H1 (cell line): ENCODE measurements around the gene ZCCHC9. TPM values are rescaled to one million over a fixed set of nuclear protein-coding genes. Genes with fewer than 3 reads are reported as not detected.

Source experiments
- ASH2L ChIP-seq: fragments of 200-600, 300-600 bp; sonication (generic); IDR thresholded peaks from one replicate; pipeline ENCODE4 v1.7.1; 2017; ENCODE audit warnings: low read length
- BACH1 ChIP-seq: IDR thresholded peaks from 2 replicates; pipeline ENCODE4 v1.6.1; 2012; ENCODE audit warnings: low read length, improper control_type of control experiment
- BCL11A ChIP-seq, 2 experiments: IDR thresholded peaks; one replicate each; pipeline ENCODE4 v1.6.1; 2011; ENCODE audit warnings: low read depth in 2 of 2, low read length in 2 of 2, mild to moderate bottlenecking in 2 of 2
- CHD2 ChIP-seq: IDR thresholded peaks from 2 replicates; pipeline ENCODE4 v1.6.1; 2012; ENCODE audit warnings: low read length, improper control_type of control experiment
- GABPA ChIP-seq: IDR thresholded peaks from 2 replicates; pipeline ENCODE4 v1.6.1; 2011; ENCODE audit warnings: mild to moderate bottlenecking, low read length, moderate library complexity, borderline replicate concordance; ENCODE audit not compliant: insufficient read depth
- GTF2F1 ChIP-seq: IDR thresholded peaks from 2 replicates; pipeline ENCODE4 v1.6.1; 2012; ENCODE audit warnings: low read depth, low read length, improper control_type of control experiment, borderline replicate concordance
- HDAC2 ChIP-seq, 2 experiments: fragments of 300-600 bp in 1 of 2; sonication (generic) in 1 of 2; IDR thresholded peaks; 2 replicates each; pipeline ENCODE4 v1.6.1; 2011 to 2012; ENCODE audit warnings: low read depth in 2 of 2, low read length in 2 of 2, mild to moderate bottlenecking in 2 of 2, moderate library complexity in 2 of 2, borderline replicate concordance in 1 of 2, inconsistent platforms in 1 of 2
- JUN ChIP-seq: IDR thresholded peaks from 2 replicates; pipeline ENCODE4 v1.6.1; 2011; ENCODE audit warnings: low read depth, mild to moderate bottlenecking, improper control_type of control experiment, low read length
- KDM5A ChIP-seq: fragments of 200-600 bp; IDR thresholded peaks from 2 replicates; pipeline ENCODE4 v1.7.1; 2012; ENCODE audit warnings: mild to moderate bottlenecking, low read length, inconsistent platforms, mixed read lengths
- NANOG ChIP-seq: IDR thresholded peaks from 2 replicates; pipeline ENCODE4 v1.6.1; 2011; ENCODE audit warnings: low read length, low read depth, mild to moderate bottlenecking, inconsistent platforms; ENCODE audit not compliant: insufficient read depth, poor library complexity, severe bottlenecking
- POLR2AphosphoS5 ChIP-seq: IDR thresholded peaks from 2 replicates; pipeline ENCODE4 v1.6.1; 2011; ENCODE audit warnings: low read depth, low read length
- RBBP5 ChIP-seq: IDR thresholded peaks from 2 replicates; pipeline ENCODE4 v1.7.1; 2012; ENCODE audit warnings: low read depth, mild to moderate bottlenecking, inconsistent platforms, low read length, moderate library complexity, borderline replicate concordance
- RFX5 ChIP-seq: IDR thresholded peaks from 2 replicates; pipeline ENCODE4 v1.6.1; 2011; ENCODE audit warnings: low read depth, low read length, improper control_type of control experiment, borderline replicate concordance
- SIN3A ChIP-seq, 2 experiments: IDR thresholded peaks in 1 of 2; conservative IDR thresholded peaks in 1 of 2; 2 replicates each; pipeline ENCODE4 v1.6.1; 2011 to 2012; ENCODE audit warnings: low read length in 2 of 2, improper control_type of control experiment in 1 of 2, low read depth in 1 of 2, mild to moderate bottlenecking in 1 of 2
- SP1 ChIP-seq: IDR thresholded peaks from 2 replicates; pipeline ENCODE4 v1.6.1; 2011; ENCODE audit warnings: low read depth, low read length
- SRF ChIP-seq: IDR thresholded peaks from 2 replicates; pipeline ENCODE4 v1.6.1; 2011; ENCODE audit warnings: mild to moderate bottlenecking, low read depth, low read length, moderate library complexity
- TAF1 ChIP-seq: IDR thresholded peaks from 2 replicates; pipeline ENCODE4 v1.6.1; 2011; ENCODE audit warnings: mild to moderate bottlenecking, low read depth, low read length
- TBP ChIP-seq: IDR thresholded peaks from 2 replicates; pipeline ENCODE4 v1.6.1; 2011; ENCODE audit warnings: low read depth, low read length, improper control_type of control experiment
- ZNF274 ChIP-seq: IDR thresholded peaks from 2 replicates; pipeline ENCODE4 v1.7.0; 2012; ENCODE audit warnings: low read length, borderline replicate concordance; ENCODE audit errors: extremely low read depth
- polyA plus RNA-seq, 7 experiments: library from polyadenylated mRNA; depleted of rRNA in 3 of 7; stranded (reverse) in 5 of 7; unstranded in 2 of 7; fragments of >200 nt in 5 of 7; fragments of 200-250 nt in 2 of 7; gene quantifications; 1 replicate in 5 of 7; 2 replicates in 1 of 7; 4 replicates in 1 of 7; pipeline versions ENCODE4 v1.2.1 to v1.2.3, GENCODE V29; 2011 to 2013; ENCODE audit warnings: missing spikeins in 2 of 7, mixed read lengths in 2 of 7
- total RNA-seq: library from RNA; stranded (reverse); fragmentation: NEBNext Ultra II Directional; extraction: Animal tissue kit (Norgen Biotek cat#: 25700); gene quantifications from 2 replicates; pipeline ENCODE4 v1.2.1, GENCODE V29; 2021
- TF ChIP-seq, protein P1 (sequence below): IDR thresholded peaks from 2 replicates; pipeline ENCODE4 v1.6.1; 2012; ENCODE audit warnings: low read length, inconsistent platforms

The ZCCHC9 gene
- total and polyA plus RNA-seq, 2 of the 8 experiments (the other 6 are each of a cell fraction or from before 2014, with no cell fraction given), result 10.9 to 33.6 TPM

DNA sequence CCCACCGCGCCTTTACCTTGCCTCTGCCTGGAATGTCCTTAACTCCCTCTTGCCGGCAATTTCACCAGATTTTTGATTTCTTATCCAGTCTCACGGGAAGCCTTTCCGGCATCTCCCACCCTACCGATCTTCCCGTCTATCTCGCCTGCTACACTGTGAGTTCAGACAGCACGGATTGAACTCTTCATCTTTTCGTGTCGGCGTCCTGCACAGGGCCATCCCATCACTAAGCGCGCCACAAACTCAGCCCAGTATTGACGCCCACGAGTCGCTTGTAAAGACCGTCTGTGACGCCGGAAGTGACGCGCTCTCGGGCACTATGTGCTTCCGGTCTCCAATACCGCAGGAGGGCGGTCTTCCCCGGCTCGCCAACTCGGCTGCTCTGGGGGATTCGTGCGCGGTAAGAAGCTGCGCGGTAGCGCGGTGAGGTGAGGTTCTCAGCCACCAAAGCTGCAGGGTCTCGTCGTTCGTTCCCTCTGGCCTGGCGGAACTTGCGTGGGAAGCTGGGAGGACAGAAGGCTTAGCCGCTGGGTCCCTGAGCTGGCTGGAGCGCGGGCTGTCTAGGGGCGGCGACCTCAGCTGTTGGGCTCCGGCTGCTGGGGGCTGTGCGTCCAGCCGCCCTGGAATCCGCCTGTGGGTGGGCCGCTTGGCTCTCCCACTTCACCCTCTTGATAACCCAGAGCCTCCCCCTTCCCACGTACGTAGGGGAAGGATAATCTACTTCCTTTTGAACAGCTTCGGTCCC is at the start of gene ZCCHC9 (continued):
- TF ChIP-seq KDM5A (peak; percentile 62; the same call in 1 of the 2 replicates), JUN (no peak), CHD2 (peak; percentile 48; the same call in 1 of the 2 replicates), GTF2F1 (0 out of 2 replicates have a peak, but pooled peaks have one; percentile 38), ZNF274 (no peak), SRF (peak; percentile 70), BCL11A (IDR thresholded peaks at IDR 0.05; ENCODE audit: low read depth in 2 of 2, low read length in 2 of 2) (no peak), HDAC2 (IDR thresholded peaks at IDR 0.05; ENCODE audit: borderline replicate concordance in 1 of 2, low read depth in 2 of 2, low read length in 2 of 2) (0 out of 4 replicates have a peak, but pooled peaks of 1 of the 2 experiments have one; percentile 61), ASH2L (peak; percentile 72), RFX5 (no peak), GABPA (peak; percentile 97), TAF1 (peak; percentile 88), NANOG (no peak), POLR2AphosphoS5 (peak; percentile 93), BACH1 (no peak), SIN3A (conservative IDR thresholded peaks at IDR 0.05 in 1 of 2, IDR thresholded peaks at IDR 0.05 in 1 of 2; ENCODE audit: low read depth in 1 of 2, low read length in 2 of 2) (peak; percentile 39 to 88; a peak in 2 of 4 replicates), SP1 (peak; percentile 63), RBBP5 (0 out of 2 replicates have a peak, but pooled peaks have one; percentile 39), TBP (peak; percentile 87)
- TF ChIP-seq, protein P1, sequence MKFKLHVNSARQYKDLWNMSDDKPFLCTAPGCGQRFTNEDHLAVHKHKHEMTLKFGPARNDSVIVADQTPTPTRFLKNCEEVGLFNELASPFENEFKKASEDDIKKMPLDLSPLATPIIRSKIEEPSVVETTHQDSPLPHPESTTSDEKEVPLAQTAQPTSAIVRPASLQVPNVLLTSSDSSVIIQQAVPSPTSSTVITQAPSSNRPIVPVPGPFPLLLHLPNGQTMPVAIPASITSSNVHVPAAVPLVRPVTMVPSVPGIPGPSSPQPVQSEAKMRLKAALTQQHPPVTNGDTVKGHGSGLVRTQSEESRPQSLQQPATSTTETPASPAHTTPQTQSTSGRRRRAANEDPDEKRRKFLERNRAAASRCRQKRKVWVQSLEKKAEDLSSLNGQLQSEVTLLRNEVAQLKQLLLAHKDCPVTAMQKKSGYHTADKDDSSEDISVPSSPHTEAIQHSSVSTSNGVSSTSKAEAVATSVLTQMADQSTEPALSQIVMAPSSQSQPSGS, result 0 out of 2 replicates have a peak, but pooled peaks have one; percentile 16
- TF ChIP-seq, all 59 proteins: peak for 26
